ENCODE measurements around the gene PACSIN2.

- TF ChIP-seq CTCF (IDR thresholded peaks at IDR 0.05): no peak
- TF ChIP-seq MAZ (IDR thresholded peaks at IDR 0.05; ENCODE audit: borderline replicate concordance, low read depth, low read length): no peak
- TF ChIP-seq MAX (IDR thresholded peaks at IDR 0.05): no peak
- TF ChIP-seq KDM1A (IDR thresholded peaks at IDR 0.05; ENCODE audit: low read depth): no peak
- TF ChIP-seq SMC3 (IDR thresholded peaks at IDR 0.05): no peak
- no peak for TF ChIP-seq REST (IDR thresholded peaks at IDR 0.05)
- no peak for TF ChIP-seq HMGXB4 (CRISPR knock-in tag; IDR thresholded peaks at IDR 0.05; ENCODE audit: borderline replicate concordance)
- no peak for TF ChIP-seq BCL3 (IDR thresholded peaks at IDR 0.05)
- TF ChIP-seq POLR2A (IDR thresholded peaks at IDR 0.05; ENCODE audit: low read length): no peak
- TF ChIP-seq ZC3H11A (IDR thresholded peaks at IDR 0.05): no peak
- TF ChIP-seq RAD21 (conservative IDR thresholded peaks at IDR 0.05 in 1 of 2, IDR thresholded peaks at IDR 0.05 in 1 of 2): no peak
- TF ChIP-seq EP300 (IDR thresholded peaks at IDR 0.05): no peak
- no peak for TF ChIP-seq ELK1 (IDR thresholded peaks at IDR 0.05; ENCODE audit: low read depth, low read length)
Measured at GRCh38 chr22:42907404-42908373, 107.3 kb downstream of the PACSIN2 start.

All from A549 (cell line).